Measurements from ENCODE around the gene CNTNAP2.

- TF ChIP-seq, protein P1, sequence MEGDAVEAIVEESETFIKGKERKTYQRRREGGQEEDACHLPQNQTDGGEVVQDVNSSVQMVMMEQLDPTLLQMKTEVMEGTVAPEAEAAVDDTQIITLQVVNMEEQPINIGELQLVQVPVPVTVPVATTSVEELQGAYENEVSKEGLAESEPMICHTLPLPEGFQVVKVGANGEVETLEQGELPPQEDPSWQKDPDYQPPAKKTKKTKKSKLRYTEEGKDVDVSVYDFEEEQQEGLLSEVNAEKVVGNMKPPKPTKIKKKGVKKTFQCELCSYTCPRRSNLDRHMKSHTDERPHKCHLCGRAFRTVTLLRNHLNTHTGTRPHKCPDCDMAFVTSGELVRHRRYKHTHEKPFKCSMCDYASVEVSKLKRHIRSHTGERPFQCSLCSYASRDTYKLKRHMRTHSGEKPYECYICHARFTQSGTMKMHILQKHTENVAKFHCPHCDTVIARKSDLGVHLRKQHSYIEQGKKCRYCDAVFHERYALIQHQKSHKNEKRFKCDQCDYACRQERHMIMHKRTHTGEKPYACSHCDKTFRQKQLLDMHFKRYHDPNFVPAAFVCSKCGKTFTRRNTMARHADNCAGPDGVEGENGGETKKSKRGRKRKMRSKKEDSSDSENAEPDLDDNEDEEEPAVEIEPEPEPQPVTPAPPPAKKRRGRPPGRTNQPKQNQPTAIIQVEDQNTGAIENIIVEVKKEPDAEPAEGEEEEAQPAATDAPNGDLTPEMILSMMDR (conservative IDR thresholded peaks at IDR 0.05): no peak
- no peak for TF ChIP-seq ZFX (IDR thresholded peaks at IDR 0.05)
Measured at GRCh38 chr7:147535701-147536111, 1419.1 kb downstream of the CNTNAP2 start.

Data from C4-2B (cell line).